B cell (primary cell): ENCODE measurements around the gene RPS28.

Experiments
- EZH2 ChIP-seq: IDR thresholded peaks from 2 replicates; pipeline ENCODE4 v1.6.1; 2012; ENCODE audit warnings: borderline replicate concordance, low read depth, mild to moderate bottlenecking, moderate library complexity, low read length; ENCODE audit not compliant: insufficient read depth, poor library complexity, severe bottlenecking
- TF ChIP-seq, protein P1 (sequence below): fragments of 200-600 bp; IDR thresholded peaks from one replicate; pipeline ENCODE4 v1.8.0; 2022; ENCODE audit warnings: antibody characterized with exemption, mild to moderate bottlenecking

DNA sequence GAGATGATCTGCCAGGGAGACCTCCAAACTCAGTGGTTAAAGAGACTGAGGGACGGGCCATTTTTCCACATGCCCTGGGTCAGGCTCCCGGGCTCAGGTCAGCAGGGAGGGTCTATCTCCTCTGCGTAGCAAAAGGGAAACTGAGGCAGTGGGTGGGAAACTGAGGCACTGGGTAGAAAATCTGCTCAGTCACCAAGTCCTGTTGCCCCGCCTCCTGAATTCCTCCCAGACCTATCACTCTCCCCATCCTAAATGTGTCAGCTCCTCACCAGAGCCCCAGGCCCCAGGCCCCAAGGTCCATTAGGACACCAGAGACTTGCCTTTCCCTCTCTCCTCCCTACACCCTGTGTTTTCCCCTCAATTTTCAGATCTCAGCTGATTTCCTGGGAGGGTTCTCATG lies 15.5 kb upstream of the RPS28 start:
- TF ChIP-seq, protein P1, sequence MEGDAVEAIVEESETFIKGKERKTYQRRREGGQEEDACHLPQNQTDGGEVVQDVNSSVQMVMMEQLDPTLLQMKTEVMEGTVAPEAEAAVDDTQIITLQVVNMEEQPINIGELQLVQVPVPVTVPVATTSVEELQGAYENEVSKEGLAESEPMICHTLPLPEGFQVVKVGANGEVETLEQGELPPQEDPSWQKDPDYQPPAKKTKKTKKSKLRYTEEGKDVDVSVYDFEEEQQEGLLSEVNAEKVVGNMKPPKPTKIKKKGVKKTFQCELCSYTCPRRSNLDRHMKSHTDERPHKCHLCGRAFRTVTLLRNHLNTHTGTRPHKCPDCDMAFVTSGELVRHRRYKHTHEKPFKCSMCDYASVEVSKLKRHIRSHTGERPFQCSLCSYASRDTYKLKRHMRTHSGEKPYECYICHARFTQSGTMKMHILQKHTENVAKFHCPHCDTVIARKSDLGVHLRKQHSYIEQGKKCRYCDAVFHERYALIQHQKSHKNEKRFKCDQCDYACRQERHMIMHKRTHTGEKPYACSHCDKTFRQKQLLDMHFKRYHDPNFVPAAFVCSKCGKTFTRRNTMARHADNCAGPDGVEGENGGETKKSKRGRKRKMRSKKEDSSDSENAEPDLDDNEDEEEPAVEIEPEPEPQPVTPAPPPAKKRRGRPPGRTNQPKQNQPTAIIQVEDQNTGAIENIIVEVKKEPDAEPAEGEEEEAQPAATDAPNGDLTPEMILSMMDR: no peak
- no peak for TF ChIP-seq EZH2
